ENCODE results near the gene HEATR1.

GRCh38 chr1:236535662-236536161 is 68.6 kb downstream of the HEATR1 start:
- TF ChIP-seq POLR2A (IDR thresholded peaks at IDR 0.05) (no peak), CTCF (IDR thresholded peaks at IDR 0.05) (no peak)

Measured in lower leg skin (tissue), 3 donors.